ENCODE measurements around the gene LSMEM2. TPM values are rescaled to one million over a fixed set of nuclear protein-coding genes. Genes with fewer than 3 reads are reported as not detected.
"Not testable (repeated sequence)": the region's sequence is repeated elsewhere in the genome, so short reads cannot be mapped to it uniquely, and the experiment has no call there.

LSMEM2 gene
- total and polyA plus RNA-seq, 2 experiments from 2014 or later = not detected

DNA sequence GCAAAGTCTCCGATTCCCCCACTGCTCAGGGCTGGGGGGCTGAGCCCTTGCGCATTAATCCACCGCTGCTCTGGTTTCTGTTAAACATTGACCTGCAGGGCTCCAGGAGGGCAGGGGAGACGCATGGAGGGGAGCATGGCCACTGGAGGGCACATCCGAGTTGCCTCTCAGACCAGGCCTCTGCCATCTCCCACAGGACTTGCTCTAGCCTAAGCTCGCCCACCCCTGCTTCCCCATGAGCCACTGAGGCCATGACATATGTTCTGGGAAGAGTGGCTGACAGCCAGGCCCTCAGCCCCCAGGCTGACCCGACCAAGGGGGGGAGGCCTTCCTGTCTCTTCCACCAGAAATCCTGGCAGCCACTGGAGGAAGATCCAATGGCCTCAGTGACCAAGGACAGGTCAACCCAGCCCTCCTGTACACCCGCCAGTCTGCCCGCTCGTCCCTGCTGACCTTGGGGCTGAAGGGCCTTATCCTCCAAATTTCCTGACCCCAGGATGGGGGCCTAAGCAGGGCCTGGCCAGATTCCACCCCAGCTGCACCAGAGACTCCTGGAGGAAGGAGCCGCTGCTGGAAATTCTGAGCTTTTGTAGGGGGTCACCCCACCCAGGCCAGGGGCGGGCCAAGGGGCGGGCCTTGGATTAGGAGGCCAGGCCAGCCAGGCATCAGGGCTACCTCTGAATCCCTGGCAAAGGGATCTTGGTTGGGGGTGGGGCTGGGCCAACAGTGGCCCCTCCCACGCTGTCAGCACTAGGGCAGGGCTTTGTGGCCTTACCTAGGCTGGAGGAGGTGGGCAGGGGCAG is 24.3 kb downstream of the LSMEM2 start, which contains the start of gene HYAL1:
TSS of gene HYAL1 (minus strand) at position 562 of the 803 bp plus-strand sequence. CDS start 618 bp downstream, outside the sequence.
- peak; percentile 66 for DNase-seq (ENCODE audit: low spot score)
- 64% methylated on average over 14 of the region's 14 CpGs for WGBS (ENCODE audit: low lambda C conversion rate, missing lambda C conversion rate)
- no peaks in the 10 kb centered on the region for H4K20me1 ChIP-seq (ENCODE audit: insufficient read depth, poor library complexity, severe bottlenecking)
- no peak within 1 kb of the TSS for H3K4me3 ChIP-seq
- no peaks in the 10 kb centered on the region for H3K9me3 ChIP-seq (ENCODE audit: low read depth)
- TF ChIP-seq, protein P1, sequence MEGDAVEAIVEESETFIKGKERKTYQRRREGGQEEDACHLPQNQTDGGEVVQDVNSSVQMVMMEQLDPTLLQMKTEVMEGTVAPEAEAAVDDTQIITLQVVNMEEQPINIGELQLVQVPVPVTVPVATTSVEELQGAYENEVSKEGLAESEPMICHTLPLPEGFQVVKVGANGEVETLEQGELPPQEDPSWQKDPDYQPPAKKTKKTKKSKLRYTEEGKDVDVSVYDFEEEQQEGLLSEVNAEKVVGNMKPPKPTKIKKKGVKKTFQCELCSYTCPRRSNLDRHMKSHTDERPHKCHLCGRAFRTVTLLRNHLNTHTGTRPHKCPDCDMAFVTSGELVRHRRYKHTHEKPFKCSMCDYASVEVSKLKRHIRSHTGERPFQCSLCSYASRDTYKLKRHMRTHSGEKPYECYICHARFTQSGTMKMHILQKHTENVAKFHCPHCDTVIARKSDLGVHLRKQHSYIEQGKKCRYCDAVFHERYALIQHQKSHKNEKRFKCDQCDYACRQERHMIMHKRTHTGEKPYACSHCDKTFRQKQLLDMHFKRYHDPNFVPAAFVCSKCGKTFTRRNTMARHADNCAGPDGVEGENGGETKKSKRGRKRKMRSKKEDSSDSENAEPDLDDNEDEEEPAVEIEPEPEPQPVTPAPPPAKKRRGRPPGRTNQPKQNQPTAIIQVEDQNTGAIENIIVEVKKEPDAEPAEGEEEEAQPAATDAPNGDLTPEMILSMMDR (IDR thresholded peaks at IDR 0.05; ENCODE audit: poor library complexity) = peak; percentile 18
- TF ChIP-seq EZH2phosphoT487 (IDR thresholded peaks at IDR 0.05; ENCODE audit: low read depth, severe bottlenecking, unreplicated experiment) = no peak
- peaks cover 15% of the 10 kb centered on the region for H3K4me1 ChIP-seq (ENCODE audit: insufficient read depth)
- H3K27ac ChIP-seq = peak within 1 kb of the TSS; percentile 73
- H3K4me2 ChIP-seq = peak within 1 kb of the TSS; percentile 36
- no peak within 1 kb of the TSS for H2AFZ ChIP-seq
- H3K27me3 ChIP-seq = no peaks in the 10 kb centered on the region
- H3K79me2 ChIP-seq = peaks cover 11% of the 10 kb centered on the region
- no peaks in the 10 kb centered on the region for H3K9me2 ChIP-seq (replicated peaks; ENCODE audit: insufficient read depth)
- no peaks in the 10 kb centered on the region for H3K36me3 ChIP-seq (replicated peaks; ENCODE audit: insufficient read depth, low read depth)

DNA sequence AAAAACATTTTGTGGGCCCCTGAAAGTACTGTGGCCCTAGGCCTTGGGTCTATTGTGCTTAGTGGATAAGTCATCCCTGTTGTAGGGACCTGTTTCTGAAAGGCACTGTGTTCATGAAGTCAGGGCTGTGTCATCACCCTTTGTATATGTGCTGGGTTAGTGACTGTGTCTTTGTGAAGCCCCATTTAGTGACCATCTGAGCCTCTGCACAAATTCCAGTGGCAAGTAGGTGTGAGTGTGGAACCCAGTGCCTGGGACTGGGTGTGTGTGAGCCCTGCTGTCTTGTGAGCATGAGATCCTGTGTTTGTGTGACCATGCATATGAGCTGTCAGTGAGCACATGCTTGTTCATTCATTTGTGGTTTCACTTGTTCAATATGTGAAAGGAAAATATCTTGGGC is 25.7 kb downstream of the LSMEM2 start:
- H3K9me3 ChIP-seq (ENCODE audit: low read depth) = no peaks in the 10 kb centered on the region
- H3K27ac ChIP-seq = no peak overlapping the region
- TF ChIP-seq EZH2phosphoT487 (IDR thresholded peaks at IDR 0.05; ENCODE audit: low read depth, severe bottlenecking, unreplicated experiment) = no peak
- no peak for TF ChIP-seq EZH2 (IDR thresholded peaks at IDR 0.05; ENCODE audit: borderline replicate concordance)
- TF ChIP-seq, protein P1 (IDR thresholded peaks at IDR 0.05; ENCODE audit: poor library complexity) = no peak
- H3K4me2 ChIP-seq = no peak overlapping the region
- H3K9me2 ChIP-seq (replicated peaks; ENCODE audit: insufficient read depth) = no peaks in the 10 kb centered on the region
- peaks cover 7% of the 10 kb centered on the region for H3K79me2 ChIP-seq
- no peaks in the 10 kb centered on the region for H3K27me3 ChIP-seq
- DNase-seq (ENCODE audit: low spot score) = no peak
- no peak overlapping the region for H2AFZ ChIP-seq
- no peaks in the 10 kb centered on the region for H3K36me3 ChIP-seq (replicated peaks; ENCODE audit: insufficient read depth, low read depth)
- no peak overlapping the region for H3K4me3 ChIP-seq
- peaks cover 10% of the 10 kb centered on the region for H3K4me1 ChIP-seq (ENCODE audit: insufficient read depth)
- H4K20me1 ChIP-seq (ENCODE audit: insufficient read depth, poor library complexity, severe bottlenecking) = no peaks in the 10 kb centered on the region

DNA sequence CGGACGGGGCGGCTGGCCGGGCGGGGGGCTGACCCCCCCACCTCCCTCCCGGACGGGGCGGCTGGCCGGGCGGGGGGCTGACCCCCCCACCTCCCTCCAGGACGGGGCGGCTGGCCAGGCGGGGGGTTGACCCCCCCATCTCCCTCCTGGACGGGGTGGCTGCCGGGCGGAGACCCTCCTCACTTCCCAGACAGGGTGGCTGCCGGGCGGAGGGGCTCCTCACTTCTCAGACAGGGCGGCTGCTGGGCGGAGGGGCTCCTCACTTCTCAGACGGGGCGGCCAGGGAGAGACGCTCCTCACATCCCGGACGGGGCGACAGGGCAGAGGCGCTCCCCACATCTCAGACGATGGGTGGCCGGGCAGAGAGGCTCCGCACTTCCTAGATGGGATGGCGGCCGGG is 33.2 kb downstream of the LSMEM2 start:
- not testable (repeated sequence) for H3K9me3 ChIP-seq (ENCODE audit: low read depth); H3K36me3 ChIP-seq (replicated peaks; ENCODE audit: insufficient read depth, low read depth); H3K79me2 ChIP-seq; DNase-seq (ENCODE audit: low spot score); H3K4me1 ChIP-seq (ENCODE audit: insufficient read depth); H3K27me3 ChIP-seq; H3K27ac ChIP-seq; H3K9me2 ChIP-seq (replicated peaks; ENCODE audit: insufficient read depth); H2AFZ ChIP-seq; H3K4me2 ChIP-seq; H3K4me3 ChIP-seq; H4K20me1 ChIP-seq (ENCODE audit: insufficient read depth, poor library complexity, severe bottlenecking)
- 96% methylated on average over 15 of the region's 32 CpGs for WGBS (ENCODE audit: low lambda C conversion rate, missing lambda C conversion rate)

DNA sequence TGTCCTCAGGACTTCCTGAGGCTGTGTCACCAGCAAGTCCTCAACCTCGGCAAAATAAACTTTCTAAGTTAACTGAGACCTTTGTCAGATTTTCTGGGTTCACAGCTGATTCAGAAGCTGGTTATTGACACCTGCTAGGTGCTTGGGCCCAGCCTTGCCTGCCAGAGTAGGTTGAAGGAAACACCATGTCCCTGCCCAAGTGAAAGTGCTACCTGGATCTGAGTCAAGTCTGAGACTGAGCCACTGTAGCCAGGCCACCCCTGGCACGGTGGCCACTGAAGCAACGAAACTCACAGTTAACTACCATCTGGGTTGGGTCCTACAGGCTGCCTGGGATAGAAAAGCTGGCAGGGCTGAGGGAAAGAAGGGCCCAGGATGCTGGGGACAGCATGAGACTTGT is 35.5 kb downstream of the LSMEM2 start:
- no peak for DNase-seq (ENCODE audit: low spot score)
- no peak overlapping the region for H3K27ac ChIP-seq

More for the DNA sequence above, 35.5 kb downstream of the LSMEM2 start:
- no peaks in the 10 kb centered on the region for H3K36me3 ChIP-seq (replicated peaks; ENCODE audit: insufficient read depth, low read depth)
- no peak overlapping the region for H3K4me3 ChIP-seq
- no peaks in the 10 kb centered on the region for H3K27me3 ChIP-seq
- peaks cover 23% of the 10 kb centered on the region for H3K79me2 ChIP-seq
- no peak overlapping the region for H2AFZ ChIP-seq
- TF ChIP-seq, protein P1 (IDR thresholded peaks at IDR 0.05; ENCODE audit: poor library complexity) = no peak
- TF ChIP-seq EZH2 (IDR thresholded peaks at IDR 0.05; ENCODE audit: borderline replicate concordance) (no peak), EZH2phosphoT487 (IDR thresholded peaks at IDR 0.05; ENCODE audit: low read depth, severe bottlenecking, unreplicated experiment) (no peak)
- H3K9me2 ChIP-seq (replicated peaks; ENCODE audit: insufficient read depth) = no peaks in the 10 kb centered on the region
- peaks cover 3% of the 10 kb centered on the region for H4K20me1 ChIP-seq (ENCODE audit: insufficient read depth, poor library complexity, severe bottlenecking)
- WGBS (ENCODE audit: low lambda C conversion rate, missing lambda C conversion rate) = 90% methylated on average over 3 of the region's 3 CpGs
- H3K9me3 ChIP-seq (ENCODE audit: low read depth) = no peaks in the 10 kb centered on the region
- no peak overlapping the region for H3K4me2 ChIP-seq
- peaks cover 26% of the 10 kb centered on the region for H3K4me1 ChIP-seq (ENCODE audit: insufficient read depth)

All from hepatocyte (in vitro differentiated cells).